DOHH2 (cell line): ENCODE data around the gene ENGASE.

ENCODE experiments used
- H3F3A ChIP-seq: fragments of 200-600 bp; sonication (generic), shearing (Covaris generic); 2 replicates; pipeline ENCODE4 v1.6.0; 2016; ENCODE audit warnings: antibody characterized with exemption, mild to moderate bottlenecking; ENCODE audit not compliant: control insufficient read depth, insufficient read depth
- H3K27ac ChIP-seq: fragments of 200-600 bp; sonication (generic); 2 replicates; pipeline ENCODE4 v1.5.1; 2014; ENCODE audit warnings: low read depth, mild to moderate bottlenecking, low read length, moderate library complexity
- H3K27me3 ChIP-seq: fragments of 200-600 bp; sonication (generic); 2 replicates; pipeline ENCODE4 v1.6.1; 2014; ENCODE audit warnings: mild to moderate bottlenecking, low read length, mixed read lengths; ENCODE audit not compliant: control insufficient read depth
- H3K36me3 ChIP-seq: fragments of 200-600 bp; sonication (generic); 2 replicates; pipeline ENCODE4 v1.6.1; 2014; ENCODE audit warnings: mild to moderate bottlenecking, low read length, moderate library complexity, mixed read lengths; ENCODE audit not compliant: control insufficient read depth
- H3K4me1 ChIP-seq: fragments of 200-600 bp; sonication (generic); 2 replicates; pipeline ENCODE4 v1.6.1; 2014; ENCODE audit warnings: mild to moderate bottlenecking, low read length, mixed read lengths; ENCODE audit not compliant: control insufficient read depth
- H3K4me2 ChIP-seq: fragments of 200-600 bp; sonication (generic); 2 replicates; pipeline ENCODE4 v1.6.0; 2014; ENCODE audit warnings: mild to moderate bottlenecking, low read length, moderate library complexity
- H3K4me3 ChIP-seq: fragments of 200-600 bp; sonication (generic); 2 replicates; pipeline ENCODE4 v1.5.1; 2014; ENCODE audit warnings: mild to moderate bottlenecking, low read length, mixed read lengths
- H3K79me2 ChIP-seq: fragments of 200-600 bp; sonication (generic); 2 replicates; pipeline ENCODE4 v1.6.1; 2014; ENCODE audit warnings: mild to moderate bottlenecking, low read length, mixed read lengths; ENCODE audit not compliant: control insufficient read depth
- H3K9me2 ChIP-seq: fragments of 200-600 bp; sonication (generic); replicated peaks from 2 replicates; pipeline ENCODE4 v1.6.1; 2014; ENCODE audit warnings: mild to moderate bottlenecking, low read length, mixed read lengths; ENCODE audit not compliant: control insufficient read depth
- H3K9me3 ChIP-seq: fragments of 200-600 bp; sonication (generic); 2 replicates; pipeline ENCODE4 v1.6.1; 2014; ENCODE audit warnings: antibody characterized with exemption, low read length, mixed read lengths; ENCODE audit not compliant: control insufficient read depth, insufficient read depth
- H4K20me1 ChIP-seq: fragments of 200-600 bp; sonication (generic); 2 replicates; pipeline ENCODE4 v1.6.0; 2014; ENCODE audit warnings: low read depth, mild to moderate bottlenecking, antibody characterized with exemption, low read length, moderate library complexity; ENCODE audit not compliant: control insufficient read depth, insufficient read depth
- CTCF ChIP-seq: fragments of 200-600 bp; sonication (generic); IDR thresholded peaks from one replicate; pipeline ENCODE4 v1.5.1; 2014; ENCODE audit warnings: antibody characterized with exemption, mild to moderate bottlenecking, low read depth, low read length; ENCODE audit not compliant: poor library complexity, severe bottlenecking
- EZH2phosphoT487 ChIP-seq: fragments of 200-600 bp; sonication (generic); IDR thresholded peaks from 2 replicates; pipeline ENCODE4 v1.6.1; 2017; ENCODE audit warnings: borderline replicate concordance, mild to moderate bottlenecking, antibody characterized with exemption, low read length, moderate library complexity, mixed read lengths

Gene ENGASE

GRCh38 chr17:79043191-79043930 is 31.3 kb upstream of the ENGASE start:
- Histone ChIP-seq H3K9me3 (no peaks in the 10 kb centered on the region), H3K4me3 (no peak overlapping the region), H4K20me1 (no peaks in the 10 kb centered on the region), H3K27ac (no peak overlapping the region), H3K36me3 (no peaks in the 10 kb centered on the region), H3K79me2 (no peaks in the 10 kb centered on the region), H3K4me1 (no peaks in the 10 kb centered on the region), H3K27me3 (no peaks in the 10 kb centered on the region), H3K9me2 (no peaks in the 10 kb centered on the region), H3K4me2 (no peak overlapping the region), H3F3A (0 out of 2 replicates have a peak, but pooled peaks cover 2% of the 10 kb centered on the region)
- TF ChIP-seq CTCF: no peak
- TF ChIP-seq EZH2phosphoT487: no peak

GRCh38 chr17:79043931-79044320 is 30.7 kb upstream of the ENGASE start:
- no peaks in the 10 kb centered on the region for H3K36me3 ChIP-seq
- no peak overlapping the region for H3K4me2 ChIP-seq
- H3K27ac ChIP-seq: no peak overlapping the region
- H3K4me1 ChIP-seq: no peaks in the 10 kb centered on the region
- 0 out of 2 replicates have a peak, but pooled peaks cover 2% of the 10 kb centered on the region for H3F3A ChIP-seq
- H3K4me3 ChIP-seq: no peak overlapping the region
- H3K27me3 ChIP-seq: no peaks in the 10 kb centered on the region
- H4K20me1 ChIP-seq: no peaks in the 10 kb centered on the region
- H3K9me2 ChIP-seq: no peaks in the 10 kb centered on the region
- H3K9me3 ChIP-seq: no peaks in the 10 kb centered on the region
- TF ChIP-seq EZH2phosphoT487 (no peak), CTCF (no peak)
- H3K79me2 ChIP-seq: no peaks in the 10 kb centered on the region

- TF ChIP-seq CTCF: no peak
- no peak for TF ChIP-seq EZH2phosphoT487
- Histone ChIP-seq H3K4me2 (no peak overlapping the region), H3K9me3 (no peaks in the 10 kb centered on the region), H3K36me3 (no peaks in the 10 kb centered on the region), H3K27me3 (no peaks in the 10 kb centered on the region), H3K79me2 (no peaks in the 10 kb centered on the region), H3F3A (0 out of 2 replicates have a peak, but pooled peaks cover 2% of the 10 kb centered on the region), H3K4me3 (no peak overlapping the region), H3K9me2 (no peaks in the 10 kb centered on the region), H3K4me1 (no peaks in the 10 kb centered on the region), H4K20me1 (no peaks in the 10 kb centered on the region), H3K27ac (no peak overlapping the region)
Measured at GRCh38 chr17:79044462-79044861, 30.2 kb upstream of the ENGASE start.
